ENCODE results near the gene NOD1.
"Not testable (repeated sequence)": the region's sequence is repeated elsewhere in the genome, so short reads cannot be mapped to it uniquely, and the experiment has no call there.

The NOD1 gene

GRCh38 chr7:30445770-30446169, 32.8 kb downstream of the NOD1 start:
- DNase-seq, result peak; percentile 65

- no peak for DNase-seq
Measured at GRCh38 chr7:30437823-30438574, 40.6 kb downstream of the NOD1 start.

- DNase-seq, result no peak
Measured at GRCh38 chr7:30436518-30436917, 42.1 kb downstream of the NOD1 start.

- no peak for DNase-seq
Measured at GRCh38 chr7:30436046-30436445, 42.5 kb downstream of the NOD1 start.

- no peak for DNase-seq
Measured at GRCh38 chr7:30434140-30434799, 44.3 kb downstream of the NOD1 start.

GRCh38 chr7:30433506-30433905, 45.1 kb downstream of the NOD1 start:
- DNase-seq, result no peak

- peak; percentile 49 for DNase-seq
Measured at GRCh38 chr7:30433082-30433481, 45.5 kb downstream of the NOD1 start.

- no peak for DNase-seq
Measured at GRCh38 chr7:30430777-30431176, 47.8 kb downstream of the NOD1 start.

GRCh38 chr7:30430276-30430675, 48.3 kb downstream of the NOD1 start:
- DNase-seq, result no peak

GRCh38 chr7:30429156-30429530, 49.4 kb downstream of the NOD1 start:
- no peak for DNase-seq

GRCh38 chr7:30428246-30429155, 50.1 kb downstream of the NOD1 start:
- DNase-seq, result no peak

GRCh38 chr7:30427296-30428070, 51.1 kb downstream of the NOD1 start:
- DNase-seq, result no peak

- DNase-seq, result no peak
Measured at GRCh38 chr7:30424506-30424905, 54.1 kb downstream of the NOD1 start.

GRCh38 chr7:30423788-30424505, 54.6 kb downstream of the NOD1 start:
- no peak for DNase-seq

- DNase-seq, result peak; percentile 12
Measured at GRCh38 chr7:30422922-30423321, 55.7 kb downstream of the NOD1 start.

- no peak for DNase-seq
Measured at GRCh38 chr7:30421647-30422196, 56.9 kb downstream of the NOD1 start.

GRCh38 chr7:30420662-30421061, 57.9 kb downstream of the NOD1 start:
- no peak for DNase-seq

- not testable (repeated sequence) for DNase-seq
Measured at GRCh38 chr7:30420080-30420479, 58.5 kb downstream of the NOD1 start.

GRCh38 chr7:30413864-30414263, 64.7 kb downstream of the NOD1 start:
- no peak for DNase-seq

GRCh38 chr7:30412782-30413504, 65.6 kb downstream of the NOD1 start:
- DNase-seq, result peak; percentile 81

GRCh38 chr7:30411897-30412296, 66.7 kb downstream of the NOD1 start:
- DNase-seq, result no peak
